Breast epithelium (tissue), 4 donors: ENCODE measurements around the gene C7. TPM values are rescaled to one million over a fixed set of nuclear protein-coding genes. Genes with fewer than 3 reads are reported as not detected.
"Not testable (repeated sequence)": the region's sequence is repeated elsewhere in the genome, so short reads cannot be mapped to it uniquely, and the experiment has no call there.

ENCODE experiments used
- DNase-seq, 2 donors: peaks; one replicate each; pipeline ENCODE4 v3.0.0-alpha.2; 2019; ENCODE audit warnings: low spot score in 2 of 2
- H3K27ac ChIP-seq, 2 donors: fragments of 200-600 bp; sonication (generic) in 1 of 2; one replicate each; pipeline ENCODE4 v1.5.1; 2016 to 2019; ENCODE audit warnings: mild to moderate bottlenecking in 1 of 2
- H3K27me3 ChIP-seq, 2 donors: fragments of 200-600 bp; sonication (generic) in 1 of 2; one replicate each; pipeline versions ENCODE4 v1.5.1 to v1.6.0; 2017 to 2019; ENCODE audit warnings: control low read depth in 1 of 2, mild to moderate bottlenecking in 1 of 2
- H3K36me3 ChIP-seq: fragments of 200-600 bp; one replicate; pipeline ENCODE4 v1.5.1; 2019
- H3K4me1 ChIP-seq, 2 donors: fragments of 200-600 bp; sonication (generic); one replicate each; pipeline ENCODE4 v1.5.1; 2016 to 2019; ENCODE audit warnings: control low read depth in 1 of 2
- H3K4me3 ChIP-seq, 3 donors: fragments of 200-600 bp; sonication (generic); 1 replicate in 2 of 3; 2 replicates in 1 of 3; pipeline ENCODE4 v1.5.1; 2016 to 2019; ENCODE audit warnings: mild to moderate bottlenecking in 3 of 3, moderate library complexity in 2 of 3
- H3K9me3 ChIP-seq, 2 donors: fragments of 200-600 bp; sonication (generic) in 1 of 2; one replicate each; pipeline ENCODE4 v1.5.1; 2016 to 2019; ENCODE audit warnings: control low read depth in 1 of 2
- POLR2A ChIP-seq: fragments of 450-650 bp; IDR thresholded peaks from one replicate; pipeline ENCODE4 v1.6.1; 2016; ENCODE audit warnings: antibody characterized with exemption, mild to moderate bottlenecking, moderate library complexity
- POLR2AphosphoS5 ChIP-seq, 3 donors: sonication (generic); formaldehyde crosslinking; IDR thresholded peaks; one replicate each; pipeline ENCODE4 v1.6.1; 2017; ENCODE audit warnings: antibody characterized with exemption in 3 of 3
- intact Hi-C: fragments of 100-400 bp; cut with DNase I; formaldehyde crosslinking; loops from one replicate; pipeline ENCODE4 v1.15.1; 2023; ENCODE audit warnings: low total_unique reads
- total RNA-seq, 3 donors: library from RNA; depleted of rRNA; stranded (reverse); fragments of >200 nt; gene quantifications; one replicate each; pipeline ENCODE4 v1.1.0, GENCODE V29; 2016
- TF ChIP-seq, protein P1 (sequence below), 3 donors: fragments of 450-650 bp; IDR thresholded peaks; one replicate each; pipeline ENCODE4 v1.5.1; 2016 to 2017; ENCODE audit warnings: antibody characterized with exemption in 3 of 3, mild to moderate bottlenecking in 3 of 3, moderate library complexity in 3 of 3

C7 gene
- total RNA-seq, 3 donors from 2014 or later: 90.1 to 447 (median 109) TPM

GRCh38 chr5:41012318-41012717, 103.0 kb downstream of the C7 start:
- Histone ChIP-seq H3K27me3 (no peaks in the 10 kb centered on the region), H3K9me3 (no peaks in the 10 kb centered on the region), H3K27ac (no peak overlapping the region), H3K36me3 (no peaks in the 10 kb centered on the region), H3K4me1 (no peaks in the 10 kb centered on the region), H3K4me3 (no peak overlapping the region)
- DNase-seq: no peak
- intact Hi-C loops: no loop called here
- TF ChIP-seq, protein P1, sequence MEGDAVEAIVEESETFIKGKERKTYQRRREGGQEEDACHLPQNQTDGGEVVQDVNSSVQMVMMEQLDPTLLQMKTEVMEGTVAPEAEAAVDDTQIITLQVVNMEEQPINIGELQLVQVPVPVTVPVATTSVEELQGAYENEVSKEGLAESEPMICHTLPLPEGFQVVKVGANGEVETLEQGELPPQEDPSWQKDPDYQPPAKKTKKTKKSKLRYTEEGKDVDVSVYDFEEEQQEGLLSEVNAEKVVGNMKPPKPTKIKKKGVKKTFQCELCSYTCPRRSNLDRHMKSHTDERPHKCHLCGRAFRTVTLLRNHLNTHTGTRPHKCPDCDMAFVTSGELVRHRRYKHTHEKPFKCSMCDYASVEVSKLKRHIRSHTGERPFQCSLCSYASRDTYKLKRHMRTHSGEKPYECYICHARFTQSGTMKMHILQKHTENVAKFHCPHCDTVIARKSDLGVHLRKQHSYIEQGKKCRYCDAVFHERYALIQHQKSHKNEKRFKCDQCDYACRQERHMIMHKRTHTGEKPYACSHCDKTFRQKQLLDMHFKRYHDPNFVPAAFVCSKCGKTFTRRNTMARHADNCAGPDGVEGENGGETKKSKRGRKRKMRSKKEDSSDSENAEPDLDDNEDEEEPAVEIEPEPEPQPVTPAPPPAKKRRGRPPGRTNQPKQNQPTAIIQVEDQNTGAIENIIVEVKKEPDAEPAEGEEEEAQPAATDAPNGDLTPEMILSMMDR (IDR thresholded peaks at IDR 0.05): no peak
- TF ChIP-seq POLR2A (no peak), POLR2AphosphoS5 (IDR thresholded peaks at IDR 0.05) (no peak)

DNA sequence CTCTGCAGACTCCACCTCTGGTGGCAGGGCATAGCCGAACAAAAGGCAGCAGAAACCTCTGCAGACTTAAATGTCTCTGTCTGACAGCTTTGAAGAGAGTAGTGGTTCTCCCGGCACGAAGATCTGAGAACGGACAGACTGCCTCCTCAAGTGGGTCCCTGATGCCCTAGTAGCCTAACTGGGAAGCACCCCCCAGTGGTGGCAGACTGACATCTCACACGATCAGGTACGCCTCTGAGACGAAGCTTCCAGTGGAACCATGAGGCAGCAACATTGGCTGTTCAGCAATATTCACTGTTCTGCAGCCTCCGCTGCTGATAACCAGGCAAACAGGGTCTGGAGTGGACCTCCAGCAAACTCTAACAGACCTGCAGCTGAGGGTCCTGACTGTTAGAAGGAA, 113.3 kb downstream of the C7 start:
- intact Hi-C loops, DNase-seq, H3K36me3 ChIP-seq, H3K27ac ChIP-seq, H3K27me3 ChIP-seq, H3K4me3 ChIP-seq, H3K9me3 ChIP-seq, H3K4me1 ChIP-seq: not testable (repeated sequence)

Other genes with a start within 250 kb of the C7 start
- gene PTGER4, start 229.6 kb upstream of the C7 start, total RNA-seq: 10 to 100 TPM; 20.5 to 31.5 (median 27.5) TPM
- gene TTC33, start 153.5 kb upstream of the C7 start, total RNA-seq: 10 to 100 TPM; 17.6 to 28.1 (median 18.4) TPM
- 100 to 1,000 TPM; 100 to 134 (median 112) TPM for gene PRKAA1, start 111.1 kb upstream of the C7 start, total RNA-seq
- gene RPL37, start 74.3 kb upstream of the C7 start, total RNA-seq: 100 to 1,000 TPM; 165 to 341 (median 206) TPM
- gene CARD6, start 68.1 kb upstream of the C7 start, total RNA-seq: 10 to 100 TPM; 16.1 to 25.8 (median 16.7) TPM
- gene MROH2B, start 161.8 kb downstream of the C7 start, total RNA-seq: not detected